ENCODE data around the gene SEMA3A. TPM values are rescaled to one million over a fixed set of nuclear protein-coding genes. Genes with fewer than 3 reads are reported as not detected.

SEMA3A gene
- total RNA-seq, 1 experiment from 2014 or later = 14.2 TPM

DNA sequence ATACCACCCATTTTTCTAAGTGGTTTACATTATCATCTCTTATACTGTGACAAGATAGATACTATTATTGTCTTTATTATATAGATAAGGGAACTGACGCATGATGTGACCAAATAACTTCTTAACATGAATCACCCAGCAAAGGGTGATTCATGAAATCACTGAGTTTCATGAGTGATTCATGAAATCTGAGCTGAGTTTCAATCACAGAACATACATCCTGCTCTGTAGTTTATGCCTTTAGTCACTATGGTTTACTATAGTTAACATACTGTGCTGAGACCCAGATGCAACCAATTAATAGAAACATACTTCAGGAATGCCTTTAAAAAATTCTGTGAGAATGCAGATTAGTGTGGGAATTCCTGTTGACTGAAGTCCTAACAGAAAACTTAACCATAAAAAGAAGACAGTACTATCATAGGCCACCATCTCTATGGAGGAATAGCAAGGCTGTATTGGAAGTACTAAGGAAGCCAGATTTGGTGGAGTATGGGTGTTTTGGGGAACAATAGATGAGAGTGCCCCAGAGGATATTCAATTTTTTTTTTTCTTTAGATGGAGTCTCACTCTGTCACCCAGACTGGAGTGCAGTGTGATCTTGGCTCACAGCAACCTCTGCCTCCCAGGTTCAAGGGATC is 43.1 kb upstream of the SEMA3A start (continued):
- TF ChIP-seq CTCF (IDR thresholded peaks at IDR 0.05 in 2 of 3, conservative IDR thresholded peaks at IDR 0.05 in 1 of 3; ENCODE audit: borderline replicate concordance in 1 of 3, insufficient read depth in 1 of 3, low read depth in 2 of 3, low read length in 2 of 3) (no peak), EZH2phosphoT487 (IDR thresholded peaks at IDR 0.05; ENCODE audit: borderline replicate concordance) (no peak), POLR2AphosphoS5 (IDR thresholded peaks at IDR 0.05; ENCODE audit: low read depth, low read length) (no peak)

DNA sequence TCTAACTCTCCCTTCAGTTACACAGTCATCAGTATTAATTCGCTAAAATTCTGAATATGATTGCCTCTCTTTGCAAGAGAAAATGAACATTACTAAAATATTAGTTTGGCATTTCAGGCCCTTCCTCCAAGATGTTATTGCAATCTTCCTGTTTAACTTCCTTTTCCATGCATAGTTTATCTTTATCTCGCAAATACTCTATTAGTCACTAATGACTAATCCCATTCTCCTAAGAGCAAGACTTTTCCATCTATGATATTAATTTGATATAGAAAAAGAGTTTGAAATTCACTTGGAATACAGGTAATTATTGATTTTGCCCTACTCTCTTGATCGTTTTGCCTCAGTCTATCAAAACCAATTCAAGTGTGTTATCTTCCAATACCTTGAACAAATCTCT is 41.8 kb upstream of the SEMA3A start:
- intact Hi-C loops (cut with micrococcal nuclease) = no loop called here
- no peak for ATAC-seq
- Histone ChIP-seq H2AFZ (ENCODE audit: low read depth, low read length, poor library complexity, severe bottlenecking) (peak overlapping the region; percentile 79), H3K79me2 (ENCODE audit: insufficient read depth, low read length) (no peaks in the 10 kb centered on the region), H3K9ac (ENCODE audit: low read length) (no peak overlapping the region), H3K27ac (ENCODE audit: low read depth, low read length) (no peak overlapping the region), H3K9me2 (ENCODE audit: insufficient read depth) (no peaks in the 10 kb centered on the region), H4K20me1 (ENCODE audit: insufficient read depth) (no peaks in the 10 kb centered on the region), H3K9me3 (ENCODE audit: control insufficient read depth in 1 of 2, insufficient read depth in 1 of 2, low read depth in 1 of 2, low read length in 2 of 2) (0 out of 4 replicates have a peak, but pooled peaks cover 0 to 5% of the 10 kb centered on the region in 2 experiments), H3K4me2 (ENCODE audit: low read length) (peak overlapping the region; percentile 37), H3K36me3 (ENCODE audit: control insufficient read depth in 1 of 2, insufficient read depth in 2 of 2, low read length in 2 of 2) (no peaks in the 10 kb centered on the region), H3K27me3 (ENCODE audit: insufficient read depth, low read length) (no peaks in the 10 kb centered on the region), H3K4me1 (ENCODE audit: control insufficient read depth in 1 of 2, insufficient read depth in 2 of 2, low read length in 2 of 2) (peaks cover 0 to 30% of the 10 kb centered on the region in 2 experiments; a peak in 2 of 4 replicates), H3K4me3 (replicated peaks in 1 of 2; ENCODE audit: low read depth in 1 of 2, low read length in 2 of 2) (no peak overlapping the region)
- no peak for DNase-seq (ENCODE audit: low read depth, low spot score)
- no TSS peak for BruUV-seq (replicated peaks)
- TF ChIP-seq JUND (IDR thresholded peaks at IDR 0.05) = peak; percentile 62
- TF ChIP-seq SP1 (IDR thresholded peaks at IDR 0.05; ENCODE audit: low read depth) = peak; percentile 46
- no peak for TF ChIP-seq ZNF274 (IDR thresholded peaks at IDR 0.05; ENCODE audit: low read depth, low read length)
- TF ChIP-seq FOSL1 (IDR thresholded peaks at IDR 0.05; ENCODE audit: low read depth) = peak; percentile 76
- TF ChIP-seq CEBPB (IDR thresholded peaks at IDR 0.05; ENCODE audit: low read depth) = peak; percentile 35; the same call in 1 of the 2 replicates
- TF ChIP-seq SIN3A (IDR thresholded peaks at IDR 0.05; ENCODE audit: low read depth) = no peak
- no peak for TF ChIP-seq EGR1 (IDR thresholded peaks at IDR 0.05; ENCODE audit: low read depth)
- ChIA-PET RAD21 (ENCODE audit: low non-redundant PET in 1 of 2, low total read pairs in 2 of 2, uncharacterized antibody in 2 of 2, unreplicated experiment in 2 of 2) (no interaction called here), POLR2A (no interaction called here), CTCF (no interaction called here)
